ENCODE data around the gene GPC6.

- TF ChIP-seq POLR2A (IDR thresholded peaks at IDR 0.05) (no peak), CTCF (IDR thresholded peaks at IDR 0.05) (no peak)
Measured at GRCh38 chr13:94342436-94343242, 1116.0 kb downstream of the GPC6 start.
